Prostate gland (tissue), 2 donors: Measurements from ENCODE around the gene ZNF573. TPM values are rescaled to one million over a fixed set of nuclear protein-coding genes. Genes with fewer than 3 reads are reported as not detected.

Experiments
- DNase-seq: peaks from one replicate; pipeline ENCODE4 v3.0.0-alpha.2; 2019; ENCODE audit warnings: low spot score
- H3K27ac ChIP-seq, 2 donors: fragments of 200-600 bp; sonication (generic); 2 replicates each; pipeline ENCODE4 v1.5.1; 2017 to 2019
- H3K27me3 ChIP-seq: fragments of 200-600 bp; sonication (generic); replicated peaks from 2 replicates; pipeline ENCODE4 v1.5.1; 2019; ENCODE audit not compliant: insufficient read depth
- H3K36me3 ChIP-seq, 2 donors: fragments of 200-600 bp; sonication (generic); 1 replicate in 1 of 2; 2 replicates in 1 of 2; pipeline versions ENCODE4 v1.5.1 to v1.8.1; 2017 to 2019
- H3K4me1 ChIP-seq: fragments of 200-600 bp; sonication (generic); replicated peaks from 2 replicates; pipeline ENCODE4 v1.5.1; 2019
- H3K4me3 ChIP-seq, 2 donors: fragments of 200-600 bp; sonication (generic); 2 replicates each; pipeline ENCODE4 v1.5.1; 2017 to 2019
- H3K9me3 ChIP-seq: fragments of 200-600 bp; sonication (generic); 2 replicates; pipeline ENCODE4 v1.5.1; 2017
- CTCF ChIP-seq, 4 experiments: fragments of 200-600 bp in 2 of 4; fragments of 450-650 bp in 2 of 4; sonication (generic) in 2 of 4; IDR thresholded peaks; 1 replicate in 3 of 4; 2 replicates in 1 of 4; pipeline ENCODE4 v1.5.1; 2016 to 2019; ENCODE audit warnings: antibody characterized with exemption in 4 of 4, mild to moderate bottlenecking in 2 of 4, moderate library complexity in 2 of 4
- POLR2A ChIP-seq: fragments of 450-650 bp; IDR thresholded peaks from one replicate; pipeline ENCODE4 v1.6.1; 2016; ENCODE audit warnings: antibody characterized with exemption, mild to moderate bottlenecking
- POLR2AphosphoS5 ChIP-seq: sonication (generic); formaldehyde crosslinking; IDR thresholded peaks from one replicate; pipeline ENCODE4 v1.6.1; 2017; ENCODE audit warnings: antibody characterized with exemption
- WGBS: methylation state at CpG from one replicate; pipeline ENCODE4 v1.1.5; 2018; 5-methylcytosine and 5-hydroxymethylcytosine counted together
- intact Hi-C: fragments of 100-400 bp; cut with DNase I; formaldehyde crosslinking; loops from one replicate; pipeline ENCODE4 v1.14.2; 2022
- total RNA-seq, 2 donors: library from RNA; depleted of rRNA; stranded (reverse); fragments of >200 nt; gene quantifications; one replicate each; pipeline ENCODE4 v1.1.0, GENCODE V29; 2016

ZNF573 gene
- total RNA-seq, 2 donors from 2014 or later: 5.9 to 8.4 TPM

GRCh38 chr19:37716140-37716539 is 63.2 kb downstream of the ZNF573 start:
- Histone ChIP-seq H3K9me3 (no peaks in the 10 kb centered on the region), H3K36me3 (no peaks in the 10 kb centered on the region), H3K4me1 (peaks cover 6% of the 10 kb centered on the region), H3K27me3 (no peaks in the 10 kb centered on the region), H3K4me3 (no peak overlapping the region), H3K27ac (no peak overlapping the region)
- TF ChIP-seq POLR2AphosphoS5: no peak
- TF ChIP-seq CTCF (IDR thresholded peaks at IDR 0.05): no peak
- TF ChIP-seq POLR2A: no peak
- DNase-seq: no peak
- intact Hi-C loops: no loop called here
- WGBS: 98% methylated on average over 2 of the region's 2 CpGs

- Histone ChIP-seq H3K27ac (no peak overlapping the region), H3K4me1 (no peaks in the 10 kb centered on the region), H3K36me3 (no peaks in the 10 kb centered on the region), H3K27me3 (no peaks in the 10 kb centered on the region), H3K9me3 (no peaks in the 10 kb centered on the region), H3K4me3 (no peak overlapping the region)
- no peak for TF ChIP-seq POLR2A
- TF ChIP-seq POLR2AphosphoS5: no peak
- no peak for TF ChIP-seq CTCF (IDR thresholded peaks at IDR 0.05)
- intact Hi-C loops: no loop called here
- 93% methylated on average over 7 of the region's 7 CpGs for WGBS
- DNase-seq: no peak
These were observed 73.3 kb downstream of the ZNF573 start for GRCh38 chr19:37706052-37706605.

GRCh38 chr19:37699057-37699456 is 80.3 kb downstream of the ZNF573 start:
- Histone ChIP-seq H3K9me3 (no peaks in the 10 kb centered on the region), H3K27ac (no peak overlapping the region), H3K36me3 (no peaks in the 10 kb centered on the region), H3K4me1 (no peaks in the 10 kb centered on the region), H3K4me3 (no peak overlapping the region), H3K27me3 (no peaks in the 10 kb centered on the region)
- TF ChIP-seq POLR2A: no peak
- TF ChIP-seq CTCF (IDR thresholded peaks at IDR 0.05): no peak
- no peak for TF ChIP-seq POLR2AphosphoS5
- intact Hi-C loops: no loop called here
- 83% methylated on average over 5 of the region's 5 CpGs for WGBS
- DNase-seq: no peak

DNA sequence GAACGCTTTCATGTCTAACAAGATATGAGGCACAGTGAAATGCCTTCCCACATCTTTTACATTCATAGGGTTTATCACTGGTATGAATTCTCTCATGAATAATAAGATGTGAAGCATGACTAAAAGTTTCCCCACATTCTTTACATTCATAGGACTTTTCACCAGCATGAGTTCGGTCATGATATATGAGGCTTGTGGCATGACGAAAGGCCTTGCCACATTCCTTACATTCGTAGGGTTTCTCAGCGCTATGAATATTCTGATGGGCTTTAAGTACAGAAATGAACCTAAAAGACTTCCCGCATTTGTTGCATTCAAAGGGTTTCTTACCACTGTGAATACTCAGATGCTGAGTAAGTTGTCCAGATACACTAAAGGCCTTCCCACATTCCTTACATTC is 81.2 kb downstream of the ZNF573 start:
- H3K27ac ChIP-seq: no peak overlapping the region
- no peaks in the 10 kb centered on the region for H3K27me3 ChIP-seq
- no peaks in the 10 kb centered on the region for H3K9me3 ChIP-seq
- no peaks in the 10 kb centered on the region for H3K36me3 ChIP-seq
- no peak for DNase-seq
- TF ChIP-seq POLR2AphosphoS5: no peak
- TF ChIP-seq POLR2A: no peak
- no peak for TF ChIP-seq CTCF (IDR thresholded peaks at IDR 0.05)
- no peaks in the 10 kb centered on the region for H3K4me1 ChIP-seq
- WGBS: 98% methylated on average over 6 of the region's 6 CpGs
- no peak overlapping the region for H3K4me3 ChIP-seq
- intact Hi-C loops: no loop called here

DNA sequence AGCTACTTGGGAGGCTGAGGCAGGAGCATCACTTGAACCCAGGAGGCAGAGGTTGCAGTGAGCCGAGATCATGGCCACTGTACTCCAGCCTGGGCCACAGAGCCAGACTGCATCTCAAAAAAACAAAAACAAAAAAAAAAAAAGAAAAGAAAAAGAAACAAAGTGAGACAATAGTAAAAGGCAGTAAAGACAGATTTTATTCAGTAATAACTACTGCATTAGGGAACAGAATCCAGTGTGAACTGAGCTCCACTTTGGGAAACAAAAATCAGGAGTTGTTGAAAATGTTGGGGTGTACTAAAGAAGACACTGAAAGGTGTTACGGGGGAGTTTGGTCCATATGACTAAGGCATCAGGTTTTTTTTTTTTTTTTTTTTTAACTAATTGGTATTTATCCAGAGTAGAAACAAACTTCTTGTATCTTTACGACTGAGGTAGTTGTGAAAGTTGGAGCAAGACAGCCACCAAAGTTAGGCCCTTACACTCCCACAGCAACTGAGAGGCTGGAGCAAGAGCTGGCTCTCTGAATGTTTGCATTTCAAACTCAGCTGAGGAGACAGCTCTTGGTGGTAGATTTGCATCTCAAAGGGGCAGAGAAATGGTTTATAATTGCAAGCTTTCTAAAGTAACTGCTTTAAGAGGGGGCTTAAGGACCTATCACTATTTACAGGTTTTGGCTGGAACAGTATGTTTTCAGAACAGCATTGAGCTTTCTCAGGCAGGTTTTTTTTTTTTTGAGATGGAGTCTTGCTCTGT is 84.1 kb downstream of the ZNF573 start:
- H3K4me1 ChIP-seq: no peaks in the 10 kb centered on the region
- WGBS: 76% methylated on average over 3 of the region's 3 CpGs
- intact Hi-C loops: no loop called here
- TF ChIP-seq POLR2AphosphoS5 (no peak), POLR2A (no peak), CTCF (IDR thresholded peaks at IDR 0.05) (no peak)
- H3K27me3 ChIP-seq: no peaks in the 10 kb centered on the region
- H3K9me3 ChIP-seq: no peaks in the 10 kb centered on the region
- H3K27ac ChIP-seq: no peak overlapping the region
- DNase-seq: no peak
- H3K36me3 ChIP-seq: no peaks in the 10 kb centered on the region
- no peak overlapping the region for H3K4me3 ChIP-seq
